GM21367 (cell line): Measurements from ENCODE around the gene PRC1.
A peak's percentile ranks its signal among the peaks of the same experiment; 100 is the strongest.
"Not testable (repeated sequence)": the region's sequence is repeated elsewhere in the genome, so short reads cannot be mapped to it uniquely, and the experiment has no call there.

Experiments
- ATAC-seq: cut with Tn5 transposase; IDR thresholded peaks from one replicate; pipeline ENCODE4 v1.9.1; 2021; ENCODE audit not compliant: unreplicated experiment

Gene PRC1, protein sequence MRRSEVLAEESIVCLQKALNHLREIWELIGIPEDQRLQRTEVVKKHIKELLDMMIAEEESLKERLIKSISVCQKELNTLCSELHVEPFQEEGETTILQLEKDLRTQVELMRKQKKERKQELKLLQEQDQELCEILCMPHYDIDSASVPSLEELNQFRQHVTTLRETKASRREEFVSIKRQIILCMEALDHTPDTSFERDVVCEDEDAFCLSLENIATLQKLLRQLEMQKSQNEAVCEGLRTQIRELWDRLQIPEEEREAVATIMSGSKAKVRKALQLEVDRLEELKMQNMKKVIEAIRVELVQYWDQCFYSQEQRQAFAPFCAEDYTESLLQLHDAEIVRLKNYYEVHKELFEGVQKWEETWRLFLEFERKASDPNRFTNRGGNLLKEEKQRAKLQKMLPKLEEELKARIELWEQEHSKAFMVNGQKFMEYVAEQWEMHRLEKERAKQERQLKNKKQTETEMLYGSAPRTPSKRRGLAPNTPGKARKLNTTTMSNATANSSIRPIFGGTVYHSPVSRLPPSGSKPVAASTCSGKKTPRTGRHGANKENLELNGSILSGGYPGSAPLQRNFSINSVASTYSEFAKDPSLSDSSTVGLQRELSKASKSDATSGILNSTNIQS

DNA sequence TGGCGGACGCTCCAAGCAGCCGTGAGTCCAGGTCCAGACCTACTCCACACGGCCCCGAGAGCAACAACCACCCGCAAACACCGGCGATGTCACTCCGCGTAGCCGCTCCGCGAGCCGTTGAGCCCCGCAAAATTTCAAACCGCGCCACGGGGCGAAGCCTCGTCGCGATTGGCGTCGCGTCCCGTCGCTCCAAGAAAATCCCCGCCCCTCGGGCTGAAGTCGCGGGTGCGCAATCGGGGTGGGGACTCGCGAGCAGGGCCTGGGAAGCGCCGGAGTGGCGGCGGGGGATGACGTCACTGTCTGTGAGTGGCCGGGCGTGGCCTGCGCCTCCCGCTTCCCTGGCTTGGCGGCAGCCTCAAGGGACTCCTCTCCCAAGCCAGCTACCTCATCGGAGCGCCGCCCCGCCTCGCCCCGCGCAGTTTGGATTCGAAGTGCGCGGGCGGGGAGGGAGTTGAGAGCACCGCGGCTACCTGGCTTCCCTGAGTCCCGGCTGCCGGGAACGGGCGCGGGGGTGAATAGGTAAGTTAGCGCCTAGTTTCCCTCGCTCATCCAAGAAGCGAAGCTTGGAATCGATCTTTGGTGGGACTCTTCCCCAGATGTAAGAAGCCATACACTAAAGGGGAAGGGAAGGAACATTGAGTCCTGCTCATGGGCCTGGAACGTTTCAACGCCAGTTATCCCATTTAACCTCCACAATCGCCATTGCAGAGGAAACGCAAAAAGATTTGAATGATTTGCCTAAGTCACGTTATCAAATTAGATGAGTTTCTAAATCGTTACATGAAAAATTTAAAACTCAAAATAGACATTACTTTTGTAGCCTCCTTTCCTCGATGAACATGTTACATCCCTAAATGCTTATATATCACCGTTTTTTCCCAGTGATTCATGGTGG, at the start of gene PRC1:
Gene PRC1, minus strand, starts transcription at position 119 of the 895 bp plus-strand sequence. Its CDS starts 118 bp downstream, at position 1.
- ATAC-seq = peak; percentile 89

DNA sequence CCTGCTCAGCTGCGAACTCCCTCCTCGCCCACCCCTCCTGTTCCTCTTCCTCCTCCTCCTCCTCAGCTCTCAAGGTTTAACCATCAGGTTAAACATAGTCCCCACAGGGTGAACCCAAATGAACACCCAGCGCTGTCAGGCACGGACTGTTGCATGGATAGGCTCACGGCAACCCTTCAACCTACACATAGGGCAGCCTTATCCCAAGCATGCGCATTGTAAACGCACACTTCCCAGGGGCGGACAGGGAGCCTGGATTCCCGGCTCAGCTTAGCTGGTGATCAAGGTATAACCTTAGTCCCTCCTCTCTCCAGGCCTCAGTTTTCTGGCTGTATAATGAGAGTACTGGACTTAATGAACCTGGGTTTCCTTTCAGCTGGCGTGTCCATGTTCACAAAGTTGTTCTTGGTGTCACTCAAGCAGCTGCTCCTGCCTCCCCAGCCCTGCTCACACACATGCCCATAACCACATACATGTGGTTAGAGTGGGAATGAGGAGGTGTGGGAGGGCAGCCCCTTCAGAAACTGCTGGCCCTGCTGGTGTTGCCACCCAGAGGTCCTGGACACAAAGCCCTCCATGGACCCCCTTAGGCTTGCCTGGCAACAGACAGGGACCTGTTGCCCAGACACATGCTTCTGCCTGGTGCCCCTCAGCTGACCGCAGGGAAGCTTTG, 49.0 kb upstream of the PRC1 start:
- ATAC-seq = no peak

DNA sequence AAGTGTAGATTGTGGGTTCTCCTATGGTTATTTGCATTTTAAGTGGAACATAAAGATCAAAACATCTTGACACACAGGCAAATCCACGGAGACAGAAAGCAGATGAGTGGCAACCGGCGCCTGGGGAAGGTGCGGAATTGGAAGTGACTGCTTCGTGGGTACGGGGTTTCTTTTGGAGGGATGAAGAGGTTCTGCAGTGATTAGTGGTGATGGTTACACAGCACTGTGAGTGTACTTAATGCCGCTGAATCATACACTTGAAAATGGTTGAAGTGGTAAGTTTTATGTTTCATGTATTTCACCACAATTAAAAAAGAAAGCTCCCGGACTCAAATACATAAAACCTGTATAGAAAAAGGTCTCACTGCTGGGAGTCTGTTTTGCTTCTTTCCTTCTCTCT, 46.5 kb upstream of the PRC1 start:
- no peak for ATAC-seq

DNA sequence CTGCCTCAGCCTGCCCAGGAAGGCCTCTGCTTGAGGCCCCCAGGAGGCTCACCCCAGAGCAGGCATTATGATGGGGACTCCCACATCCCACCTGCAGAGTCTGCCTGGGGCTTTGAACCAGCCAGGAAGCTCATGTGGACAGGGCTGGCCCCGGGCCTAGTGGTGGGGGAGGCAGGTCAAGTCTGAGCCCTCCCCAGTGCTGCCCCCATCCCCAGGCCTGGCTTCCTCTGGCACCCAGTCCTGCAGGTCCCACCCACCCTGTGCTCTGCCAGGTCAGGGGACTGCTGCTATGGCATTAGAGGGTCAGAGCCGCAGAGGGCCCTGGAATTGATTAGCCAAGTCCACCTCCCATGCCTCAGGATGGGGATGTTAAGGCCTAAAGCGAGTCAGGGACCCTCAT, 45.7 kb upstream of the PRC1 start:
- ATAC-seq = no peak

DNA sequence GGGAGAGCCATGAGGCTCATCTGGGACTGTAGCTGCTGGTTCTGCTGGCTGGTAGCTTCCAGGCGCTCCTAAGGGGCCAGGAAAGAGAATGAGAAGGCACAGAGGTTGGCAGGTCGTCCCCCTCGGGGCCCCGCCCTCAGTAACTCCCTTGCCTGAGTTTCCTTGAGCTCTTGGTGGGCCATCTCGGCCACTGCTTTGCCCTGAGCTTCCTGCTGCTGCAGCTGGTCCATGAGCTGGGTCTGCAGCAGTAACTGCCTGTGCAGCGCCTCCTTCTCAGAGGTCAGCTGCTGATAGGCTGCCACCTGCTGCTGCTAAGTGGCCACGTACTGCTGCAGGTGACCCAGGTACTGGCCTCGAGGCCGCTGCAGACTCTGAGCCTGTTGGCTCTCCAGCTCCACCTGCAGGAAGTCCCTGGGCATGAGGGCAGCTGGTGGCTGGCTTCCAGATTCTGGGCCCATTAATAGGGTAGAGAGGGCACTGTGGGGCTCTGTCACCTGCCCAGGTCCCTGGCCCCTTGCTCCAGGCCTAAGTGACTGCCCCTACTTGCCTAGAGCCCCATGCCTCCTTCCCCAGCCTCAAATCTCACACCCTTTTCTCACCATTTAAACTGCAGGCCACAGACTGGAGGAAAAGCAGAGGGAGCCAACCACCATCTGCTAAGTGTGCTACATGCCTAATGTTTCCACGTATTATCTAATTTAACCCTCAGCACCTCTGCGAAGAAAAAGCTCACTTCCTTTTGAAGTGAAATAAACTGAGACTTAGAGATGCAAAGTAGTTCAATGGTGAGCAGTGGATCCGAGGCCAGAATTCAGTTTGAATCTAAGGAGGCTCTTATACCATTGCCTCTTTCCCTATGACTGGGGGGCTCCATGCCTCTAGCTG, 38.8 kb upstream of the PRC1 start:
- peak; percentile 60 for ATAC-seq

DNA sequence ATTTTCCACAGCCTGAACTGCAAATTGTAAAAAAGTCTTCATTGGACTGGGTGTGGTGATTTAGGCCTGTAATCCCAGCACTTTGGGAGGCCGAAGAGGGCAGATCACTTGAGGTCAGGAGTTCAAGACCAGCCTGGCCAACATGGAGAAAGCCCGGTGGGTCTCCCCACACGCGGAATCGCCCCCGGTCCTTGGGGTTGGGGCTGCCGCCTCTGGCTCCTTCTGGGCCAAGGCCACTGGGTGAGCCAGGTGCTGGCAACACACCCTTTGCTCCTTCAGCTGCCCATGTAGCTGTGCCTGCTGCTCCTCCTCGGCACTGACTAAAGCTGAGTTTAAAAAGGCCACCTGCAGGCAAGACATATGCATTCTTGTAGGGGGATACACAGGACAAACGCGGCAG, 37.5 kb upstream of the PRC1 start:
- no peak for ATAC-seq

DNA sequence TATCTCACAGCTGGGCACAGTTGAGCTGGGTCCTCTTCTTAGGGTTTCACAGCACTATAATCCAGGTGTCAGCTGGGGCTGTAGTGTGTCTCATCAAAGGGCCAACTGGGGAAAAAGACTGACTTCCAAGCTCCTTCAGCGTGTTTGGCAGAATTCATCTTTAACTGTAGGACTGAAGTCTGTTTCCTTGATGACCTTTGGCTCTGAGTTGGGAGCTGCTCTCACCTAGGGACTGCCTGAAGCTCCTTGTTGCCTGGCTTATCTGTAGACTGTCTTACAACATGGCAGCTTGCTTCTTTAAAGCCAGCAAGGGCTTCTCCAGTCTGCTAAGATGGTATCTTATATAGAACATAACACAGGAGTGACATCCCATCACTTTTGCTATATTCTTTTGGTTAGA, 33.3 kb upstream of the PRC1 start:
- ATAC-seq = no peak

DNA sequence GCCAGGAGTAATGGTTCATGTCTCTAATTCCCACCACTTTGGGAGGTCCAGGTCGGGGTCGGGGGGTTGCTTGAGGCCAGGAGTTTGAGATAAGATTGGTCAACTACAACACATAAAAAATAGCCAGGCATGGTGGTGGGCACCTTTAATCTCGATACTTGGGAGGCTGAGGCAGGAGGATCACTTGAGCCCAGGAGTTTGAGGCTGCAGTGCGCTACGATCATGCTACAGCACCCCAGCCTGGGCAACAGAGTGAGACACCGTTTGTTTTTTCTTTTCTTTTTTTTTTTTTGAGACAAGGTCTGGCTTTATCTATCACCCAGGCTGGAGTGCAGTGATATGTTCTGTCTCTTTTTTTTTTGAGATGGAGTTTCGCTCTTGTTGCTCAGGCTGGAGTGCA, 29.4 kb upstream of the PRC1 start:
- ATAC-seq = no peak

DNA sequence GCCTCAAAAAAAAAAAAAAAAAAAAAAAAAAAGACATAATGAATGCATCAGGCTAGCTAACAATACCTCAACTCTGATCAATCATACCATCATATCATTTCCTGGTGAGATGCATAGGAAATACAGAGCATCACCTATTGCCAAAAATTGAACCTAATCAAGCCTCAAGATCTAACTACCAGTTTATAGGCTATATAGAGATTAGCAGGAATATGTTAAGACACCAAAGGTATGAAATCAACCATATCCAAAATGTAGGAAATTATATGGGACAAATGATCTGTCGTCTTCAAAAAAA, 28.4 kb upstream of the PRC1 start:
- no peak for ATAC-seq

DNA sequence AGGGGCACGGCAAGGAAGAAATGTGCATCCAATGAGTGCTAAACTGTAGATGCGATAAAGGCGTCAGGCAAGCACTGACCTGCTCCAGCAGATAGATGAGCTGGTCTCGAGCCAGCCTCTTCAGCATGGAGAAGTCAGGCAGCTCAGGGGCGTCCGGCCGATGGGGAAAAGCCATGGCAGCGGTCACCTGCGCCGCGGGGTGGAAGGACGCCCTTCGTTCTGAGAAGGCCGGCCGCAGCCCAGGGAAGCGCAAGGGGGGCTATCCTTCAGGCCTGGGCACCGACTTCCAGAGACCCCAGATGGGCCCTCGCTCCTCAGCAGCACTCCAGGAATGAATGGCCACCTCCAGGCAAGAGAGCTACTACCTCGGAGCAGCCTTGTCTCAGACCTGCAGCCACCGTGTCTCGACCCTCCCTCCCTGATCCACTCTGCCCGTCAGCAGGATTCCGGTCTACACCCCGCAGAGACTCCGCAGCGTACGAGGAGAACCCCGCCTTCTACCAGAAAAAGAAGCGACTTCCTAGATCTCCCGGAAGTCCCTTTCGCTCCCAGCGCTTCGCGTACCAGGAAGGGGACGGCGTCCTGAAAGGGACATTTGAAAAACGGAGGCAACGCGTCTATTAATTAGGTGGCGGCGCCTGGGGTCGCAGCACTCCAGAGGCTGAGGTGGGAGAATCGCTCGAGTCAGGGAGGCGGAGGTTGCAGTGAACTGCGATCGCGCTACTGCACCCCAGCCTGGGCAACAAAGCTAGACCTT, 27.9 kb upstream of the PRC1 start, which contains the start of gene VPS33B:
Gene VPS33B, minus strand, starts transcription at position 520 of the 757 bp plus-strand sequence. Its CDS starts 345 bp downstream, at position 175.
- ATAC-seq = peak; percentile 65

DNA sequence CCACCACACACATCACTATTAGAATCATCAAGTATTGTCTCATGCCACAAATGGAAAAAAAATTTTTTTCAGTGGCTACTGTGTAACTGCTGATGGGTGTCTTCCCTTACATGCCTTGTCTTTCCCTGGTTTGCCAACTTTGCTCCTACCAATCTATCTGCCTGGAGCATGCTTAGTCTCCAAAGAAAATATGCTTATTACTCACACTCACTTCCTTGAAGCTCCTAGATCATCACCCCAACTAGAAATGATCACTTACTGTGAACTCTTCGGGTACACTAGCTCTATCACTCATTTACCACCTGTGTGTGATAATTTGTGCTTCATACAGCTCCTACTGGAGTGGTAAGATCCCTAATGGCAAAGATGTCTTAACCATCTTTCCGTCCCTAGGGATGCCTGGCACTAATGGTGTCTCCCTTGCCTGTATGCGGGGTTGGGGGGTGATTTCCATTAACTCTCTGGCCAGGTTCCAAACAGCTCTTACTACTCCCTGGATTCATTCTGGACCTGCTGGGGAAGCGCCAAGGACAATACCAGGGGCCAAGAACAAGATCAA, 27.3 kb upstream of the PRC1 start:
- ATAC-seq = no peak

DNA sequence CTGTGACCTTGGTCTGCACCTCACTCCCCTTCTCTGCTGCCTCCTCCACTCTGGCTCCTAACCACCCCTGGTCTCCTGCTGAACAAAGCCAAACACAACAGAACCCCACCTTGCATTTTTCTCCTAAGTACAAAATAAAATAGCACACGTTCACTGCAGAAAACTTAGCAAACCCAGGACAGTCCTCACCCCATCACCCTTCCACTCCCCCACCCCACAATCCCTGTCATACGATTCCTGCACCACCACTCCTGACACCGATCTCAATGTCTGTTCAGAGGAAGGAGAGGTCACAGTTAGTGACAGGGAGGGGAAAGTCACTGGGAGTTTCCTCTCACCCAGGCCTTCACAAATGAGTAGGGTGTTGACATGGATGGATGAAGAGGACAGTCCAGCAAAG, 23.8 kb upstream of the PRC1 start:
- no peak for ATAC-seq

DNA sequence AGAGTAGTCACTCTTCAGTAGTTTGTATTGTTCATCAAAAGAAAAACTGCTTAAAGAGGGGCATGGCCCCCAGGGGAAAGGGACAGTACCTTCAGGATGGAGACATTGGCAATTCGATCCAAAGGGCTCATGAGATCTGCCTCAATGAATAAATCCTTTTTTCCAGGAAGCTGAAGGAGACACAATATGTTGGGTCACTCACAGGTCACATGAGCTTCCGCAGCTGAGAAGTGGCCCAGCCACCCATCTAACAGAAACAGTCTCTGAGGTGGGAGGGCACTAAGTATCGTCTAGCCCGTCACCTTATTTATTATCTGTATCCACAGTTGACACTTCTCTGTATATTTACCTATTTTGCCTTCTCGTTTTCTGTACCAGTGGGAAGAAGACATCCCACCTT, 23.4 kb upstream of the PRC1 start:
- no peak for ATAC-seq

DNA sequence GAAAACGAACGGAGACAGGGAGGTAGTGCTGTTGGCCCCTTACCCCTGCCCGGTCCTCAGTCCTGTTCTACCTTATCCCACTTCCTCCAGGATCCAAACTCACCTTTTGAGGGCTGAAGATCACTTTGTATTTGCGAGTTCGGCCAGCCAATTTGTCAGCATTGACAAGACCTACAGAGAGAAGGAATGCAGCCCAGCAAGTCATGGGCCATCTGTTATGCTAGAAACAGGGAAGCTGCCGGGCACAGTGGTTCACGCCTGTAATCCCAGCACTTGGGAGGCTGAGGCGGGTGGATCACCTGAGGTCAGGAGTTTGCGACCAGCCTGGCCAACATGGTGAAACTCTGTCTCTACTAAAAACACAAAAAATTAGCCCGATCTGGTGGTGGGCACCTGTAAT, 19.4 kb upstream of the PRC1 start:
- not testable (repeated sequence) for ATAC-seq

DNA sequence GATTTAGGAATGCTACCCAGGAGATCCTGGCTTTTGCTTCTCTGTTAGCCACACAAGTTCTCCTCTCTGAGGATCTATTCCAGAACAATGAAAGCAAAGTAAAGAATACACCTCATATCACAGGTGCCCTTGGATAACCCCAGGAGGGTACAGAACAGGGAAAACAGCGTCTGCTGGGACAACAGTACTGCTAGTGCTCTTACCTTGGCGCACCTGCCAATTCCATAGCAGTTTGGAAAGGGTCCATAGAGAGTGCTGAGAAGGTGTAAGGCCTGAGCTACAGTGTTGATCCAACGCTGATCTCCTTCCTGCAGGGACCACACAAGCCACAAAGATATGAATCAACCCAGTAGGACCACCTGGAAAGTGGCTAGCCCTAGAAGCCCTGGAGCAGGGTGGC, 12.9 kb upstream of the PRC1 start:
- ATAC-seq = no peak

DNA sequence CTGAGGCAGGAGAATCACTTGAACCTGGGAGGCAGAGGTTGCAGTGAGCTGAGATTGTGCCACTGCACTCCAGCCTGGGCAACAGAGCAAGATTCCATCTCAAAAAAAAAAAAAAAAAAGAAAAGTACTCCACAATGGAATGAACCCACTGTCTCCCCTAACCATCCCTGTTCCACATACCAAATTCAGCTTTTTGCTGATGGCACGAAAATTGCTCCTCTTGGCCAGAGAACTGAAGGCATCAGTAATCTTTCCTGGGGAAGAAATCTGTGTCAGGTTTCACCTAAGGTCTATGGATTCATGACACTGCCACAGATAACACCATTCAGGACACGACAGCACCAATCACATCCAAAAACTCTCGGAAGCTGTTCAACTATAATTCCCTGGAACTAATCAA, 6.9 kb upstream of the PRC1 start:
- ATAC-seq = no peak

DNA sequence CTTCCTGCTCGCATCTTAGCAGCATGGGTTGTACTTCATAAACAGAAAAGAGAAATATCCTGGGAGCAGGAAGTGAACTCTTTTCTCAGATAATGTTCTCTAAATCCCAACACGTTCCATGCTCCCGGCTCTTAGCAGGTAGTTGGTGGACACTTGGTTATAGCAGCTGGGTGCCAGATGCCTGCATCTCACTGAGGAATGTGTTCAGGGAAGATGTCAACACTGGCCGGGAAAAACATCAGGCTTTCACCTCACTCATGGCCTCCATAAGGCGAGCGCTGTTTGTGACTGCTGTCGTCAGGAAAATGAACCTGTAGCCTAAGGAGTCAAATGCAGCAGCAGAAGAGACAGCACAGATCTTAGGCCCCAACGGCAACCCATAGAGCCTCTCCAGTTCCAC, 4.4 kb upstream of the PRC1 start:
- no peak for ATAC-seq

DNA sequence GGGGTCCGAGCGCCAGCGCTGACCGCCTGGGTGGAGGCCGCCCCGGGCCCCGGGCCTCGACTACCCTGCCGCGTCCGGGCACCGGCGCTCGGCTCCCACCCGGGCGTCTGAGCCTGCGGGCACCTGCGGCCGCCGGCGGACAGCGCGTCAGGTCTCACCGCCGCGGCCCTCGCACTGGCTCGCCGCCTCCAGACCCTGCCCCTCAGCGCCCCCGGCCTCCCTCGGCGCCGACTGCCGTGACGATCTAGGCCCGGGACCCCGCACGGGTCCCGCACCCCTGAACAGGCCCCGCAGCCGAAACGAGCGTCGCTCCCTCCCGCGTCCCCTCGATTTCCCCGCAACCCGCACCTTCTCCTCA, 297 bp downstream of the PRC1 start:
- peak; percentile 8 for ATAC-seq

DNA sequence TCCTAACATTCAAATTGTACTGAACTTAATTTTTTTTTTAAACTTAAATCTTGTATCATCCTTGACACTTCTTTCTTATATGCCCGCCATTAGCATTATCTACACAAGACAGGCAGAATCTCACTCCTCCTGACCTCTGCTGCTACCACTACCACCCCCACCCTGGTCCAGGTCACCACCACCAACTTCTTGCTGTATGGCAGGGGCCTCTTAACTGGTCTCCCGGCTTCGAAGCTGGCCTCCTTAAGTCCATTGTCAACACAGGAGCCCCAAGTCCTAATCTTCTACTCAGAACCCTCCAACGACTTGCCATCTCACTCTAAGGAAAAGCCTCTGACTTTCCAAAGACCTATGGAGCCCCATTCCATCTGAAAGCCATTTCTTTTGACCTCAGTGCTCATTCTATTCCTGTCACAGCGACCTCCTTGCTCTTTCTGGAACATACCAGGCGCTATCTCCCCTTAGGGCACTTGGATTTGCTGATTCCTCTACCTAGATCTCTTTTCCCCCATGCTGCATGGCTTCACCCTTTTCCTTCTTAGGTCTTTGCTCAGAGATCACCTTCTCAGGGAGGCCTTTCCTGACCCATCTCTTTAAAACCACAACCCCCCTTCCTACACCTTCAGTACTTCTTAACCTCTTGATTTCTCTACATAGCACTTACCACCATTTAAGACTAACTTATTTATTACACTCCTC, 2.6 kb downstream of the PRC1 start:
- no peak for ATAC-seq
